Adrenal gland (tissue), 5 donors: Measurements from ENCODE around the gene MLXIPL.

Source experiments
- CTCF ChIP-seq, 6 experiments: fragments of 450-650 bp in 4 of 6; fragments of 200-600 bp in 2 of 6; sonication (generic) in 1 of 6; IDR thresholded peaks; 1 replicate in 5 of 6; 2 replicates in 1 of 6; pipeline versions ENCODE4 v1.5.1 to v1.8.0; 2016 to 2021; ENCODE audit warnings: antibody characterized with exemption in 6 of 6, mild to moderate bottlenecking in 2 of 6, moderate library complexity in 1 of 6
- POLR2A ChIP-seq, 2 donors: fragments of 450-650 bp; IDR thresholded peaks; one replicate each; pipeline ENCODE4 v1.6.1; 2017; ENCODE audit warnings: antibody characterized with exemption in 2 of 2, mild to moderate bottlenecking in 2 of 2, moderate library complexity in 1 of 2
- donor health status: DM: no; HTN: no; CAD: no.

- TF ChIP-seq CTCF (IDR thresholded peaks at IDR 0.05) (no peak), POLR2A (IDR thresholded peaks at IDR 0.05) (no peak)
Measured at GRCh38 chr7:73585196-73585595, 39.1 kb downstream of the MLXIPL start.
